Vagina (tissue), 2 donors: ENCODE results near the gene C10orf105.

Experiments
- POLR2A ChIP-seq, 2 donors: fragments of 450-650 bp; IDR thresholded peaks; one replicate each; pipeline ENCODE4 v1.6.1; 2017; ENCODE audit warnings: antibody characterized with exemption in 2 of 2, mild to moderate bottlenecking in 2 of 2, moderate library complexity in 2 of 2
- TF ChIP-seq, protein P1 (sequence below), 3 experiments: fragments of 450-650 bp in 2 of 3; fragments of 200-600 bp in 1 of 3; sonication (generic) in 1 of 3; IDR thresholded peaks; one replicate each; pipeline ENCODE4 v1.5.1; 2017 to 2019; ENCODE audit warnings: antibody characterized with exemption in 3 of 3, mild to moderate bottlenecking in 2 of 3, moderate library complexity in 2 of 3

GRCh38 chr10:71744897-71745663 is 25.5 kb upstream of the C10orf105 start:
- TF ChIP-seq, protein P1, sequence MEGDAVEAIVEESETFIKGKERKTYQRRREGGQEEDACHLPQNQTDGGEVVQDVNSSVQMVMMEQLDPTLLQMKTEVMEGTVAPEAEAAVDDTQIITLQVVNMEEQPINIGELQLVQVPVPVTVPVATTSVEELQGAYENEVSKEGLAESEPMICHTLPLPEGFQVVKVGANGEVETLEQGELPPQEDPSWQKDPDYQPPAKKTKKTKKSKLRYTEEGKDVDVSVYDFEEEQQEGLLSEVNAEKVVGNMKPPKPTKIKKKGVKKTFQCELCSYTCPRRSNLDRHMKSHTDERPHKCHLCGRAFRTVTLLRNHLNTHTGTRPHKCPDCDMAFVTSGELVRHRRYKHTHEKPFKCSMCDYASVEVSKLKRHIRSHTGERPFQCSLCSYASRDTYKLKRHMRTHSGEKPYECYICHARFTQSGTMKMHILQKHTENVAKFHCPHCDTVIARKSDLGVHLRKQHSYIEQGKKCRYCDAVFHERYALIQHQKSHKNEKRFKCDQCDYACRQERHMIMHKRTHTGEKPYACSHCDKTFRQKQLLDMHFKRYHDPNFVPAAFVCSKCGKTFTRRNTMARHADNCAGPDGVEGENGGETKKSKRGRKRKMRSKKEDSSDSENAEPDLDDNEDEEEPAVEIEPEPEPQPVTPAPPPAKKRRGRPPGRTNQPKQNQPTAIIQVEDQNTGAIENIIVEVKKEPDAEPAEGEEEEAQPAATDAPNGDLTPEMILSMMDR (IDR thresholded peaks at IDR 0.05), result no peak
- TF ChIP-seq POLR2A (IDR thresholded peaks at IDR 0.05), result no peak
